ENCODE measurements around the gene BCAS3.
A peak's percentile ranks its signal among the peaks of the same experiment; 100 is the strongest.

Gene BCAS3

GRCh38 chr17:61387511-61388305 is 710.1 kb downstream of the BCAS3 start:
- Histone ChIP-seq H3K79me2 (ENCODE audit: control insufficient read depth, insufficient read depth, low read length) (no peaks in the 10 kb centered on the region), H3K4me3 (ENCODE audit: low read length) (no peak overlapping the region), H2BK5ac (ENCODE audit: low read length) (no peak overlapping the region), H3K36me3 (ENCODE audit: control insufficient read depth, insufficient read depth, low read length) (no peaks in the 10 kb centered on the region), H2AK5ac (ENCODE audit: low read length) (no peak overlapping the region), H3K79me1 (ENCODE audit: low read length) (no peaks in the 10 kb centered on the region), H3K4me2 (ENCODE audit: low read length) (no peak overlapping the region), H3K9ac (ENCODE audit: low read length) (no peak overlapping the region), H3K56ac (ENCODE audit: low read length) (no peak overlapping the region), H3K4me1 (ENCODE audit: control insufficient read depth, low read depth, low read length) (no peaks in the 10 kb centered on the region), H2BK15ac (replicated peaks; ENCODE audit: low read depth) (no peak overlapping the region), H3K4ac (ENCODE audit: low read depth, low read length) (no peak overlapping the region), H3K23ac (ENCODE audit: low read length) (no peak overlapping the region), H3K27ac (ENCODE audit: low read depth, low read length) (no peak overlapping the region), H3K27me3 (ENCODE audit: insufficient read depth, low read length, poor library complexity) (no peaks in the 10 kb centered on the region), H4K5ac (ENCODE audit: low read length) (no peak overlapping the region), H2BK120ac (ENCODE audit: low read depth, low read length) (no peak overlapping the region), H4K8ac (ENCODE audit: low read depth, low read length) (no peak overlapping the region), H3K18ac (ENCODE audit: low read length) (no peak overlapping the region)
- DNase-seq: no peak
- WGBS (ENCODE audit: extremely low coverage, insufficient coverage, low lambda C conversion rate): no CpG with 5 or more reads among the region's 11 CpGs

GRCh38 chr17:61388561-61389356 is 711.1 kb downstream of the BCAS3 start:
- Histone ChIP-seq H3K56ac (ENCODE audit: low read length) (no peak overlapping the region), H3K4me2 (ENCODE audit: low read length) (no peak overlapping the region), H2AK5ac (ENCODE audit: low read length) (no peak overlapping the region), H3K23ac (ENCODE audit: low read length) (no peak overlapping the region), H4K5ac (ENCODE audit: low read length) (no peak overlapping the region), H4K8ac (ENCODE audit: low read depth, low read length) (no peak overlapping the region), H3K36me3 (ENCODE audit: control insufficient read depth, insufficient read depth, low read length) (no peaks in the 10 kb centered on the region), H2BK15ac (replicated peaks; ENCODE audit: low read depth) (no peak overlapping the region), H3K27me3 (ENCODE audit: insufficient read depth, low read length, poor library complexity) (no peaks in the 10 kb centered on the region), H2BK5ac (ENCODE audit: low read length) (no peak overlapping the region), H2BK120ac (ENCODE audit: low read depth, low read length) (no peak overlapping the region), H3K4ac (ENCODE audit: low read depth, low read length) (no peak overlapping the region), H3K79me2 (ENCODE audit: control insufficient read depth, insufficient read depth, low read length) (no peaks in the 10 kb centered on the region), H3K9ac (ENCODE audit: low read length) (no peak overlapping the region), H3K27ac (ENCODE audit: low read depth, low read length) (no peak overlapping the region), H3K4me1 (ENCODE audit: control insufficient read depth, low read depth, low read length) (peaks cover 1% of the 10 kb centered on the region), H3K18ac (ENCODE audit: low read length) (no peak overlapping the region), H3K79me1 (ENCODE audit: low read length) (no peaks in the 10 kb centered on the region), H3K4me3 (ENCODE audit: low read length) (no peak overlapping the region)
- DNase-seq: no peak
- WGBS (ENCODE audit: extremely low coverage, insufficient coverage, low lambda C conversion rate): no CpG with 5 or more reads among the region's 21 CpGs

DNA sequence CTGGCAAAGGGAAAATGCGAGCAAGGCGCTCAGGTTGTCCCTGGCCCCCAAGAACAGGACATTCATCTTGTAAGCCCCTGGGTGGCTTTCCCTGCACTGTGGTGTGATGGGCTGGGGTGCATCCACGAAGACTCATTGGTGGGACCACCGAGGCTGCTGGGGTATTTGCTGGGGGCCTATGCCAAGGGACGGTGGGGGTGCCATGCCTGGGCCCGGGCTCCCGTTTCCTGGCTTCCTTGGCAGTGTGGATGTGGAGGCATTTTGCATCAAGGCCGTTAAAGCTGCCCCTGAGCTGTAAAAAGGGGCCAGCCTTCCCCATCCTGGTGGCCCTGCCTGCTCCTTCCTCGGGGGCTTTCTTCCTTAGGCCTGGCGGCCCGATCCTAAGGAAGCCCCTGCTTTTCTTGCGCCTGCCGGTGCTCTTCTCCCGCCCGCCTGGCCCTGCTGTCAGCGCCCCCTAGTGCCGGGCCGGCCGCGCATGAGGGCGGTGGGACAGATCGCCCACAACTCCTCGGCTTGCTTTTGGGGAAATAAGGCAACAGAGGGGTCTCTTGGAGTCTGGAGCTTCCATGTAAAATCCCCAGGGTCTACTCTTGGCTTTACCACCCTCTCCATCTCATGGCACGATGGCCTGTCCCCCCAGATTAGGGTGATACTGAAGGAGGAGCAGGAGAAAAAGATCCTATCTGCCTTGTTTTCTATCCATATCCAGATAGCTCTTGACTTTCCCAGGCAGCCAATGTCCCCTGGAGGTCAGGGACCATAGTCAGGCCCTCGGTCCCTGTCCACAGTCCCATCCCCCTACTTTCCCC is 712.2 kb downstream of the BCAS3 start:
- Histone ChIP-seq H3K27ac (ENCODE audit: low read depth, low read length) (no peak overlapping the region), H3K79me2 (ENCODE audit: control insufficient read depth, insufficient read depth, low read length) (no peaks in the 10 kb centered on the region), H3K79me1 (ENCODE audit: low read length) (no peaks in the 10 kb centered on the region), H2BK120ac (ENCODE audit: low read depth, low read length) (no peak overlapping the region), H3K36me3 (ENCODE audit: control insufficient read depth, insufficient read depth, low read length) (no peaks in the 10 kb centered on the region), H3K9ac (ENCODE audit: low read length) (no peak overlapping the region), H3K4me2 (ENCODE audit: low read length) (no peak overlapping the region), H4K5ac (ENCODE audit: low read length) (no peak overlapping the region), H3K56ac (ENCODE audit: low read length) (no peak overlapping the region), H4K8ac (ENCODE audit: low read depth, low read length) (no peak overlapping the region), H2BK5ac (ENCODE audit: low read length) (no peak overlapping the region), H3K18ac (ENCODE audit: low read length) (no peak overlapping the region), H2BK15ac (replicated peaks; ENCODE audit: low read depth) (no peak overlapping the region), H3K23ac (ENCODE audit: low read length) (no peak overlapping the region), H3K4me1 (ENCODE audit: control insufficient read depth, low read depth, low read length) (peaks cover 6% of the 10 kb centered on the region), H2AK5ac (ENCODE audit: low read length) (no peak overlapping the region), H3K4me3 (ENCODE audit: low read length) (no peak overlapping the region), H3K4ac (ENCODE audit: low read depth, low read length) (no peak overlapping the region), H3K27me3 (ENCODE audit: insufficient read depth, low read length, poor library complexity) (no peaks in the 10 kb centered on the region)
- WGBS (ENCODE audit: extremely low coverage, insufficient coverage, low lambda C conversion rate): no CpG with 5 or more reads among the region's 25 CpGs
- DNase-seq: peak; percentile 61

- Histone ChIP-seq H2BK5ac (ENCODE audit: low read length) (no peak overlapping the region), H4K5ac (ENCODE audit: low read length) (no peak overlapping the region), H3K4me1 (ENCODE audit: control insufficient read depth, low read depth, low read length) (peaks cover 6% of the 10 kb centered on the region), H2BK15ac (replicated peaks; ENCODE audit: low read depth) (no peak overlapping the region), H3K79me2 (ENCODE audit: control insufficient read depth, insufficient read depth, low read length) (no peaks in the 10 kb centered on the region), H3K4me2 (ENCODE audit: low read length) (no peak overlapping the region), H3K27ac (ENCODE audit: low read depth, low read length) (no peak overlapping the region), H3K27me3 (ENCODE audit: insufficient read depth, low read length, poor library complexity) (peaks cover 2% of the 10 kb centered on the region), H3K9ac (ENCODE audit: low read length) (no peak overlapping the region), H3K79me1 (ENCODE audit: low read length) (no peaks in the 10 kb centered on the region), H3K4me3 (ENCODE audit: low read length) (no peak overlapping the region), H3K56ac (ENCODE audit: low read length) (no peak overlapping the region), H3K4ac (ENCODE audit: low read depth, low read length) (no peak overlapping the region), H2BK120ac (ENCODE audit: low read depth, low read length) (no peak overlapping the region), H2AK5ac (ENCODE audit: low read length) (no peak overlapping the region), H4K8ac (ENCODE audit: low read depth, low read length) (no peak overlapping the region), H3K23ac (ENCODE audit: low read length) (no peak overlapping the region), H3K36me3 (ENCODE audit: control insufficient read depth, insufficient read depth, low read length) (no peaks in the 10 kb centered on the region), H3K18ac (ENCODE audit: low read length) (no peak overlapping the region)
- no CpG with 5 or more reads among the region's 11 CpGs for WGBS (ENCODE audit: extremely low coverage, insufficient coverage, low lambda C conversion rate)
- no peak for DNase-seq
These were observed 712.8 kb downstream of the BCAS3 start for GRCh38 chr17:61390479-61390791.

GRCh38 chr17:61391595-61392291 is 714.1 kb downstream of the BCAS3 start:
- no peak overlapping the region for H4K5ac ChIP-seq (ENCODE audit: low read length)
- H3K56ac ChIP-seq (ENCODE audit: low read length): no peak overlapping the region
- H2BK5ac ChIP-seq (ENCODE audit: low read length): no peak overlapping the region
- no peak overlapping the region for H3K18ac ChIP-seq (ENCODE audit: low read length)
- H3K27ac ChIP-seq (ENCODE audit: low read depth, low read length): no peak overlapping the region
- H3K79me1 ChIP-seq (ENCODE audit: low read length): no peaks in the 10 kb centered on the region
- no peak overlapping the region for H2BK15ac ChIP-seq (replicated peaks; ENCODE audit: low read depth)
- no peak overlapping the region for H2BK120ac ChIP-seq (ENCODE audit: low read depth, low read length)
- H3K4ac ChIP-seq (ENCODE audit: low read depth, low read length): no peak overlapping the region
- H3K4me1 ChIP-seq (ENCODE audit: control insufficient read depth, low read depth, low read length): peaks cover 6% of the 10 kb centered on the region
- no peaks in the 10 kb centered on the region for H3K36me3 ChIP-seq (ENCODE audit: control insufficient read depth, insufficient read depth, low read length)
- H3K23ac ChIP-seq (ENCODE audit: low read length): no peak overlapping the region
- no peak overlapping the region for H3K4me3 ChIP-seq (ENCODE audit: low read length)
- no peak overlapping the region for H3K9ac ChIP-seq (ENCODE audit: low read length)
- no CpG with 5 or more reads among the region's 19 CpGs for WGBS (ENCODE audit: extremely low coverage, insufficient coverage, low lambda C conversion rate)
- peaks cover 12% of the 10 kb centered on the region for H3K27me3 ChIP-seq (ENCODE audit: insufficient read depth, low read length, poor library complexity)
- no peak overlapping the region for H4K8ac ChIP-seq (ENCODE audit: low read depth, low read length)
- H3K4me2 ChIP-seq (ENCODE audit: low read length): no peak overlapping the region
- no peak for DNase-seq
- H3K79me2 ChIP-seq (ENCODE audit: control insufficient read depth, insufficient read depth, low read length): no peaks in the 10 kb centered on the region
- no peak overlapping the region for H2AK5ac ChIP-seq (ENCODE audit: low read length)

Data from mesendoderm (in vitro differentiated cells).